Measurements from ENCODE around the gene MTPN.

MTPN gene

GRCh38 chr7:135981958-135982646 lies 4.9 kb upstream of the MTPN start:
- DNase-seq (ENCODE audit: low read depth) = no peak

GRCh38 chr7:135980665-135981180 lies 3.6 kb upstream of the MTPN start:
- DNase-seq (ENCODE audit: low read depth) = peak; percentile 25

GRCh38 chr7:135980012-135980551 lies 2.9 kb upstream of the MTPN start:
- DNase-seq (ENCODE audit: low read depth) = no peak

- no peak for DNase-seq (ENCODE audit: low read depth)
Measured at GRCh38 chr7:135979471-135980011, 2.4 kb upstream of the MTPN start.

GRCh38 chr7:135978624-135979023 lies 1.5 kb upstream of the MTPN start:
- DNase-seq (ENCODE audit: low read depth) = no peak

- no peak for DNase-seq (ENCODE audit: low read depth)
Measured at GRCh38 chr7:135977742-135978066, 545 bp upstream of the MTPN start.

- no peak for DNase-seq (ENCODE audit: low read depth)
Measured at GRCh38 chr7:135976312-135977006, 700 bp downstream of the MTPN start.

GRCh38 chr7:135975166-135975565 lies 2.0 kb downstream of the MTPN start:
- DNase-seq (ENCODE audit: low read depth) = no peak

- no peak for DNase-seq (ENCODE audit: low read depth)
Measured at GRCh38 chr7:135974667-135975066, 2.5 kb downstream of the MTPN start.

- DNase-seq (ENCODE audit: low read depth) = no peak
Measured at GRCh38 chr7:135971366-135971725, 5.8 kb downstream of the MTPN start.

GRCh38 chr7:135970682-135971365 lies 6.3 kb downstream of the MTPN start:
- no peak for DNase-seq (ENCODE audit: low read depth)

GRCh38 chr7:135970045-135970444 lies 7.1 kb downstream of the MTPN start:
- no peak for DNase-seq (ENCODE audit: low read depth)

GRCh38 chr7:135966341-135967043 lies 10.7 kb downstream of the MTPN start:
- DNase-seq (ENCODE audit: low read depth) = no peak

GRCh38 chr7:135965602-135966001 lies 11.6 kb downstream of the MTPN start:
- no peak for DNase-seq (ENCODE audit: low read depth)

- DNase-seq (ENCODE audit: low read depth) = no peak
Measured at GRCh38 chr7:135964791-135965190, 12.4 kb downstream of the MTPN start.

GRCh38 chr7:135964274-135964673 lies 12.9 kb downstream of the MTPN start:
- no peak for DNase-seq (ENCODE audit: low read depth)

- no peak for DNase-seq (ENCODE audit: low read depth)
Measured at GRCh38 chr7:135962802-135963201, 14.4 kb downstream of the MTPN start.

- no peak for DNase-seq (ENCODE audit: low read depth)
Measured at GRCh38 chr7:135960709-135961451, 16.3 kb downstream of the MTPN start.

GRCh38 chr7:135959646-135960363 lies 17.4 kb downstream of the MTPN start:
- no peak for DNase-seq (ENCODE audit: low read depth)

GRCh38 chr7:135958173-135958572 lies 19.0 kb downstream of the MTPN start:
- no peak for DNase-seq (ENCODE audit: low read depth)

- no peak for DNase-seq (ENCODE audit: low read depth)
Measured at GRCh38 chr7:135957627-135958026, 19.5 kb downstream of the MTPN start.
